ENCODE results near the gene CEP152.

The CEP152 gene

GRCh38 chr15:48719668-48720067 is 91.2 kb downstream of the CEP152 start:
- no peak overlapping the region for H3K4me3 ChIP-seq (ENCODE audit: low read depth, low read length)
- TF ChIP-seq ZNF555 (tag by site-specific recombination; conservative IDR thresholded peaks at IDR 0.05): no peak
- TF ChIP-seq ZNF837 (tag by site-specific recombination; IDR thresholded peaks at IDR 0.05): no peak
- no peak for TF ChIP-seq ZNF501 (tag by site-specific recombination; IDR thresholded peaks at IDR 0.05)
- no peak for TF ChIP-seq ZNF146 (tag by site-specific recombination; IDR thresholded peaks at IDR 0.05)
- no peak for TF ChIP-seq TCF7L2 (IDR thresholded peaks at IDR 0.05; ENCODE audit: borderline replicate concordance, low read depth, low read length)
- TF ChIP-seq ATF2 (tag by site-specific recombination; IDR thresholded peaks at IDR 0.05; ENCODE audit: low read depth): no peak
- no peak for TF ChIP-seq ZNF548 (tag by site-specific recombination; IDR thresholded peaks at IDR 0.05)
- TF ChIP-seq ZNF404 (tag by site-specific recombination; IDR thresholded peaks at IDR 0.05): no peak
- no peak for TF ChIP-seq ZNF366 (tag by site-specific recombination; conservative IDR thresholded peaks at IDR 0.05)
- no peak for TF ChIP-seq ZIC2 (tag by site-specific recombination; IDR thresholded peaks at IDR 0.05)
- TF ChIP-seq OSR2 (tag by site-specific recombination; IDR thresholded peaks at IDR 0.05): no peak
- TF ChIP-seq, protein P1, sequence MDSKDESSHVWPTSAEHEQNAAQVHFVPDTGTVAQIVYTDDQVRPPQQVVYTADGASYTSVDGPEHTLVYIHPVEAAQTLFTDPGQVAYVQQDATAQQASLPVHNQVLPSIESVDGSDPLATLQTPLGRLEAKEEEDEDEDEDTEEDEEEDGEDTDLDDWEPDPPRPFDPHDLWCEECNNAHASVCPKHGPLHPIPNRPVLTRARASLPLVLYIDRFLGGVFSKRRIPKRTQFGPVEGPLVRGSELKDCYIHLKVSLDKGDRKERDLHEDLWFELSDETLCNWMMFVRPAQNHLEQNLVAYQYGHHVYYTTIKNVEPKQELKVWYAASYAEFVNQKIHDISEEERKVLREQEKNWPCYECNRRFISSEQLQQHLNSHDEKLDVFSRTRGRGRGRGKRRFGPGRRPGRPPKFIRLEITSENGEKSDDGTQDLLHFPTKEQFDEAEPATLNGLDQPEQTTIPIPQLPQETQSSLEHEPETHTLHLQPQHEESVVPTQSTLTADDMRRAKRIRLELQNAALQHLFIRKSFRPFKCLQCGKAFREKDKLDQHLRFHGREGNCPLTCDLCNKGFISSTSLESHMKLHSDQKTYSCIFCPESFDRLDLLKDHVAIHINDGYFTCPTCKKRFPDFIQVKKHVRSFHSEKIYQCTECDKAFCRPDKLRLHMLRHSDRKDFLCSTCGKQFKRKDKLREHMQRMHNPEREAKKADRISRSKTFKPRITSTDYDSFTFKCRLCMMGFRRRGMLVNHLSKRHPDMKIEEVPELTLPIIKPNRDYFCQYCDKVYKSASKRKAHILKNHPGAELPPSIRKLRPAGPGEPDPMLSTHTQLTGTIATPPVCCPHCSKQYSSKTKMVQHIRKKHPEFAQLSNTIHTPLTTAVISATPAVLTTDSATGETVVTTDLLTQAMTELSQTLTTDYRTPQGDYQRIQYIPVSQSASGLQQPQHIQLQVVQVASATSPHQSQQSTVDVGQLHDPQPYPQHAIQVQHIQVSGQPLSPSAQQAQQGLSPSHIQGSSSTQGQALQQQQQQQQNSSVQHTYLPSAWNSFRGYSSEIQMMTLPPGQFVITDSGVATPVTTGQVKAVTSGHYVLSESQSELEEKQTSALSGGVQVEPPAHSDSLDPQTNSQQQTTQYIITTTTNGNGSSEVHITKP (tag by site-specific recombination; IDR thresholded peaks at IDR 0.05): no peak
- TF ChIP-seq ZNF140 (tag by site-specific recombination; IDR thresholded peaks at IDR 0.05): no peak
- no peak for TF ChIP-seq SP3 (tag by site-specific recombination; IDR thresholded peaks at IDR 0.05)
- no peak for TF ChIP-seq ZNF473 (tag by site-specific recombination; IDR thresholded peaks at IDR 0.05)
- no peak for TF ChIP-seq GFI1B (tag by site-specific recombination; IDR thresholded peaks at IDR 0.05)
- H3K4me1 ChIP-seq (ENCODE audit: control insufficient read depth, insufficient read depth, low read length): no peaks in the 10 kb centered on the region
- H3K36me3 ChIP-seq (ENCODE audit: control insufficient read depth in 2 of 2, insufficient read depth in 1 of 2, low read length in 2 of 2): no peaks in the 10 kb centered on the region
- ChIA-PET CTCF (no interaction called here), POLR2A (no interaction called here)
- H3K27ac ChIP-seq (ENCODE audit: extremely low read depth, low read depth, low read length): no peak overlapping the region
- no peaks in the 10 kb centered on the region for H3K9me3 ChIP-seq (ENCODE audit: control insufficient read depth, insufficient read depth, low read depth, low read length)

GRCh38 chr15:48718646-48719045 is 92.2 kb downstream of the CEP152 start:
- ChIA-PET POLR2A (no interaction called here), CTCF (interaction anchor here (0.6 kb wide), 1 partner anchor 1191 kb away, joined by 3 read pairs; no protein-coding TSS in a partner anchor)
- H3K9me3 ChIP-seq (ENCODE audit: control insufficient read depth, insufficient read depth, low read depth, low read length): no peaks in the 10 kb centered on the region
- H3K4me3 ChIP-seq (ENCODE audit: low read depth, low read length): no peak overlapping the region
- no peaks in the 10 kb centered on the region for H3K4me1 ChIP-seq (ENCODE audit: control insufficient read depth, insufficient read depth, low read length)
- no peak overlapping the region for H3K27ac ChIP-seq (ENCODE audit: extremely low read depth, low read depth, low read length)
- TF ChIP-seq ZNF366 (tag by site-specific recombination; conservative IDR thresholded peaks at IDR 0.05) (no peak), ZNF223 (tag by site-specific recombination; IDR thresholded peaks at IDR 0.05) (no peak), ZNF394 (tag by site-specific recombination; IDR thresholded peaks at IDR 0.05; ENCODE audit: borderline replicate concordance) (no peak), HOXC10 (CRISPR knock-in tag; IDR thresholded peaks at IDR 0.05) (no peak), HOXD13 (CRISPR knock-in tag; IDR thresholded peaks at IDR 0.05; ENCODE audit: borderline replicate concordance) (no peak), ZNF544 (tag by site-specific recombination; IDR thresholded peaks at IDR 0.05) (no peak), ZNF843 (tag by site-specific recombination; IDR thresholded peaks at IDR 0.05) (no peak), ZNF26 (tag by site-specific recombination; IDR thresholded peaks at IDR 0.05) (no peak), OVOL3 (tag by site-specific recombination; IDR thresholded peaks at IDR 0.05) (no peak), ZNF837 (tag by site-specific recombination; IDR thresholded peaks at IDR 0.05) (no peak)
- TF ChIP-seq, protein P2, sequence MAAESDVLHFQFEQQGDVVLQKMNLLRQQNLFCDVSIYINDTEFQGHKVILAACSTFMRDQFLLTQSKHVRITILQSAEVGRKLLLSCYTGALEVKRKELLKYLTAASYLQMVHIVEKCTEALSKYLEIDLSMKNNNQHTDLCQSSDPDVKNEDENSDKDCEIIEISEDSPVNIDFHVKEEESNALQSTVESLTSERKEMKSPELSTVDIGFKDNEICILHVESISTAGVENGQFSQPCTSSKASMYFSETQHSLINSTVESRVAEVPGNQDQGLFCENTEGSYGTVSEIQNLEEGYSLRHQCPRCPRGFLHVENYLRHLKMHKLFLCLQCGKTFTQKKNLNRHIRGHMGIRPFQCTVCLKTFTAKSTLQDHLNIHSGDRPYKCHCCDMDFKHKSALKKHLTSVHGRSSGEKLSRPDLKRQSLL (tag by site-specific recombination; IDR thresholded peaks at IDR 0.05): no peak
- TF ChIP-seq, protein P3, sequence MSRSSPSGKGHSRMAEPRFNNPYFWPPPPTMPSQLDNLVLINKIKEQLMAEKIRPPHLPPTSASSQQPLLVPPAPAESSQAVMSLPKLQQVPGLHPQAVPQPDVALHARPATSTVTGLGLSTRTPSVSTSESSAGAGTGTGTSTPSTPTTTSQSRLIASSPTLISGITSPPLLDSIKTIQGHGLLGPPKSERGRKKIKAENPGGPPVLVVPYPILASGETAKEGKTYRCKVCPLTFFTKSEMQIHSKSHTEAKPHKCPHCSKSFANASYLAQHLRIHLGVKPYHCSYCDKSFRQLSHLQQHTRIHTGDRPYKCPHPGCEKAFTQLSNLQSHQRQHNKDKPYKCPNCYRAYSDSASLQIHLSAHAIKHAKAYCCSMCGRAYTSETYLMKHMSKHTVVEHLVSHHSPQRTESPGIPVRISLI (tag by site-specific recombination; IDR thresholded peaks at IDR 0.05): no peak
- H3K36me3 ChIP-seq (ENCODE audit: control insufficient read depth in 2 of 2, insufficient read depth in 1 of 2, low read length in 2 of 2): no peaks in the 10 kb centered on the region

Measured in HEK293 (cell line).